ENCODE measurements around the gene SORBS2. TPM values are rescaled to one million over a fixed set of nuclear protein-coding genes. Genes with fewer than 3 reads are reported as not detected.

SORBS2 gene
- total RNA-seq, 1 donor from 2014 or later: 175 TPM

- no peak for DNase-seq (ENCODE audit: extremely low read depth, low read depth, low spot score)
Measured at GRCh38 chr4:185651137-185651677, 160.8 kb downstream of the SORBS2 start.

- DNase-seq (ENCODE audit: extremely low read depth, low read depth, low spot score): no peak
Measured at GRCh38 chr4:185648631-185649030, 163.4 kb downstream of the SORBS2 start.

- no peak for DNase-seq (ENCODE audit: extremely low read depth, low read depth, low spot score)
Measured at GRCh38 chr4:185645403-185645802, 166.6 kb downstream of the SORBS2 start.

GRCh38 chr4:185644408-185644807, 167.6 kb downstream of the SORBS2 start:
- DNase-seq (ENCODE audit: extremely low read depth, low read depth, low spot score): no peak

- DNase-seq (ENCODE audit: extremely low read depth, low read depth, low spot score): no peak
Measured at GRCh38 chr4:185642907-185643306, 169.1 kb downstream of the SORBS2 start.

GRCh38 chr4:185640811-185641675, 171.0 kb downstream of the SORBS2 start:
- peak; percentile 66 for DNase-seq (ENCODE audit: extremely low read depth, low read depth, low spot score)

- no peak for DNase-seq (ENCODE audit: extremely low read depth, low read depth, low spot score)
Measured at GRCh38 chr4:185638548-185639301, 173.3 kb downstream of the SORBS2 start.

- no peak for DNase-seq (ENCODE audit: extremely low read depth, low read depth, low spot score)
Measured at GRCh38 chr4:185638093-185638492, 173.9 kb downstream of the SORBS2 start.

GRCh38 chr4:185637163-185637875, 174.7 kb downstream of the SORBS2 start:
- no peak for DNase-seq (ENCODE audit: extremely low read depth, low read depth, low spot score)

- DNase-seq (ENCODE audit: extremely low read depth, low read depth, low spot score): no peak
Measured at GRCh38 chr4:185634066-185634652, 177.8 kb downstream of the SORBS2 start.

GRCh38 chr4:185626798-185627197, 185.2 kb downstream of the SORBS2 start:
- DNase-seq (ENCODE audit: extremely low read depth, low read depth, low spot score): no peak

GRCh38 chr4:185625503-185625902, 186.5 kb downstream of the SORBS2 start:
- no peak for DNase-seq (ENCODE audit: extremely low read depth, low read depth, low spot score)

GRCh38 chr4:185624259-185624589, 187.8 kb downstream of the SORBS2 start:
- no peak for DNase-seq (ENCODE audit: extremely low read depth, low read depth, low spot score)

GRCh38 chr4:185623444-185624258, 188.3 kb downstream of the SORBS2 start:
- DNase-seq (ENCODE audit: extremely low read depth, low read depth, low spot score): no peak

GRCh38 chr4:185608185-185608584, 203.8 kb downstream of the SORBS2 start:
- no peak for DNase-seq (ENCODE audit: extremely low read depth, low read depth, low spot score)

GRCh38 chr4:185602397-185602796, 209.6 kb downstream of the SORBS2 start:
- DNase-seq (ENCODE audit: extremely low read depth, low read depth, low spot score): no peak

- DNase-seq (ENCODE audit: extremely low read depth, low read depth, low spot score): no peak
Measured at GRCh38 chr4:185600801-185601434, 211.1 kb downstream of the SORBS2 start.

GRCh38 chr4:185599553-185600243, 212.3 kb downstream of the SORBS2 start:
- DNase-seq (ENCODE audit: extremely low read depth, low read depth, low spot score): no peak

Data from glomerular endothelial cell (primary cell).